GM12878 (cell line): ENCODE measurements around the gene OTOR. TPM values are rescaled to one million over a fixed set of nuclear protein-coding genes. Genes with fewer than 3 reads are reported as not detected.
A peak's percentile ranks its signal among the peaks of the same experiment; 100 is the strongest.

Experiments used
- ASH2L ChIP-seq: fragments of 300-600, 200-600 bp; sonication (generic); IDR thresholded peaks from 2 replicates; pipeline ENCODE4 v1.6.1; 2017; ENCODE audit warnings: low read depth, mild to moderate bottlenecking, borderline replicate concordance
- ATF2 ChIP-seq: IDR thresholded peaks from 2 replicates; pipeline ENCODE4 v1.6.1; 2012; ENCODE audit warnings: low read length, inconsistent platforms
- BHLHE40 ChIP-seq, 2 experiments: fragments of 450-650 bp in 1 of 2; IDR thresholded peaks; 2 replicates each; pipeline ENCODE4 v1.6.1; 2011 to 2017; ENCODE audit warnings: low read depth in 2 of 2, borderline replicate concordance in 1 of 2, improper control_type of control experiment in 1 of 2, low read length in 1 of 2, mild to moderate bottlenecking in 1 of 2
- CBX3 ChIP-seq: fragments of 200-600 bp; sonication (generic); IDR thresholded peaks from 2 replicates; pipeline ENCODE4 v1.6.1; 2016; ENCODE audit warnings: low read depth, borderline replicate concordance
- CBX5 ChIP-seq: sonication (generic); IDR thresholded peaks from 2 replicates; pipeline ENCODE4 v1.6.1; 2016; ENCODE audit warnings: low read depth, moderate library complexity, mild to moderate bottlenecking, inconsistent platforms
- CEBPB ChIP-seq, 2 experiments: fragments of 150-350 bp in 1 of 2; IDR thresholded peaks; 2 replicates each; pipeline ENCODE4 v1.6.1; 2012 to 2014; ENCODE audit warnings: low read depth in 2 of 2, low read length in 2 of 2, borderline replicate concordance in 1 of 2, inconsistent platforms in 1 of 2
- EGR1 ChIP-seq, 2 experiments: IDR thresholded peaks; 1 replicate in 1 of 2; 2 replicates in 1 of 2; pipeline ENCODE4 v1.6.1; 2011 to 2012; ENCODE audit warnings: low read depth in 2 of 2, low read length in 2 of 2, borderline replicate concordance in 1 of 2, mild to moderate bottlenecking in 1 of 2, moderate library complexity in 1 of 2
- GATAD2B ChIP-seq: fragments of 450-650 bp; conservative IDR thresholded peaks from 2 replicates; pipeline ENCODE4 v1.6.1; 2017; ENCODE audit warnings: low read depth, mild to moderate bottlenecking, moderate library complexity
- NFYA ChIP-seq: IDR thresholded peaks from 2 replicates; pipeline ENCODE4 v1.6.1; 2011; ENCODE audit warnings: low read depth, mild to moderate bottlenecking, low read length, improper control_type of control experiment, borderline replicate concordance
- NR2C2 ChIP-seq: IDR thresholded peaks from 2 replicates; pipeline ENCODE4 v1.6.1; 2011; ENCODE audit warnings: borderline replicate concordance, low read depth; ENCODE audit not compliant: control insufficient read depth, insufficient read length
- NR2F1 ChIP-seq: fragments of 450-650 bp; conservative IDR thresholded peaks from 2 replicates; pipeline ENCODE4 v1.6.1; 2017; ENCODE audit warnings: mild to moderate bottlenecking
- PBX3 ChIP-seq: IDR thresholded peaks from 2 replicates; pipeline ENCODE4 v1.6.1; 2011; ENCODE audit warnings: mild to moderate bottlenecking, low read depth, low read length, moderate library complexity; ENCODE audit not compliant: insufficient replicate concordance
- POLR2A ChIP-seq: IDR thresholded peaks from 2 replicates; pipeline ENCODE4 v1.6.1; 2011; ENCODE audit warnings: low read depth, mild to moderate bottlenecking, low read length
- POLR2AphosphoS5 ChIP-seq: IDR thresholded peaks from 2 replicates; pipeline ENCODE4 v1.6.1; 2011; ENCODE audit warnings: mild to moderate bottlenecking, low read length, inconsistent platforms
- RELA ChIP-seq: fragments of 450-650 bp; IDR thresholded peaks from 2 replicates; pipeline ENCODE4 v1.8.0; 2014; ENCODE audit warnings: borderline replicate concordance; ENCODE audit not compliant: partially characterized antibody
- RUNX3 ChIP-seq: IDR thresholded peaks from 2 replicates; pipeline ENCODE4 v1.6.1; 2012; ENCODE audit warnings: low read length, inconsistent platforms
- SMAD1 ChIP-seq: fragments of 450-650 bp; IDR thresholded peaks from 2 replicates; pipeline ENCODE4 v1.6.1; 2018; ENCODE audit warnings: mild to moderate bottlenecking, low read depth; ENCODE audit not compliant: partially characterized antibody
- SMARCA5 ChIP-seq: fragments of 450-650 bp; IDR thresholded peaks from 2 replicates; pipeline ENCODE4 v1.6.1; 2017; ENCODE audit warnings: mild to moderate bottlenecking
- SREBF2 ChIP-seq: IDR thresholded peaks from 2 replicates; pipeline ENCODE4 v1.6.1; 2012; ENCODE audit warnings: mild to moderate bottlenecking, low read length
- TAF1 ChIP-seq: IDR thresholded peaks from 2 replicates; pipeline ENCODE4 v1.6.1; 2011; ENCODE audit warnings: mild to moderate bottlenecking, low read depth, low read length, borderline replicate concordance
- TARDBP ChIP-seq: IDR thresholded peaks from 2 replicates; pipeline ENCODE4 v1.6.1; 2016; ENCODE audit warnings: borderline replicate concordance
- TBL1XR1 ChIP-seq: IDR thresholded peaks from 2 replicates; pipeline ENCODE4 v1.6.1; 2012; ENCODE audit warnings: low read depth, low read length, improper control_type of control experiment
- TCF3 ChIP-seq: IDR thresholded peaks from 2 replicates; pipeline ENCODE4 v1.6.1; 2012; ENCODE audit warnings: low read depth, mild to moderate bottlenecking, low read length, borderline replicate concordance; ENCODE audit not compliant: insufficient read depth
- WRNIP1 ChIP-seq: IDR thresholded peaks from 2 replicates; pipeline ENCODE4 v1.6.1; 2011; ENCODE audit warnings: low read depth, low read length, improper control_type of control experiment, borderline replicate concordance
- YBX1 ChIP-seq: fragments of 450-650 bp; IDR thresholded peaks from 2 replicates; pipeline ENCODE4 v1.6.1; 2016; ENCODE audit warnings: antibody characterized with exemption
- polyA plus RNA-seq, 11 experiments: library from polyadenylated mRNA; depleted of rRNA in 4 of 11; unstranded in 6 of 11; stranded (reverse) in 5 of 11; fragments of >200 nt; fragmentation: Nextera tagmentation in 4 of 11; fragmentation: Illumina TruSeq in 1 of 11; extraction: Ambion mirVana in 4 of 11; extraction: Trizol in 1 of 11; gene quantifications; 1 replicate in 1 of 11; 2 replicates in 10 of 11; pipeline versions ENCODE4 v1.2.1 to v1.2.3, GENCODE V29; 2011 to 2016; ENCODE audit warnings: inconsistent platforms in 2 of 11, missing spikeins in 2 of 11, low read depth in 1 of 11
- total RNA-seq, 4 experiments: library from RNA; depleted of rRNA in 3 of 4; stranded (reverse); fragments of >200 nt in 3 of 4; fragmentation: Illumina TruSeq in 1 of 4; extraction: Trizol in 1 of 4; gene quantifications; 2 replicates each; pipeline versions ENCODE4 v1.2.1 to v1.2.3, GENCODE V29; 2013 to 2021
- TF ChIP-seq, protein P1 (sequence below): IDR thresholded peaks from 2 replicates; pipeline ENCODE4 v1.6.1; 2012; ENCODE audit warnings: low read depth, low read length, improper control_type of control experiment
- TF ChIP-seq, protein P2 (sequence below): IDR thresholded peaks from 2 replicates; pipeline ENCODE4 v1.6.1; 2012; ENCODE audit warnings: low read depth, low read length, improper control_type of control experiment

Gene OTOR
- total and polyA plus RNA-seq, 10 of the 15 experiments (the other 5 are each of a cell fraction or from before 2014, with no cell fraction given): not detected

- TF ChIP-seq PBX3: no peak
- TF ChIP-seq ASH2L: peak; percentile 76; the same call in 1 of the 2 replicates
- TF ChIP-seq SREBF2: 0 out of 2 replicates have a peak, but pooled peaks have one; percentile 21
- TF ChIP-seq NFYA: no peak
- TF ChIP-seq SMAD1: peak; percentile 57
- no peak for TF ChIP-seq NR2F1
- TF ChIP-seq BHLHE40 (IDR thresholded peaks at IDR 0.05; ENCODE audit: borderline replicate concordance in 1 of 2, low read depth in 2 of 2, low read length in 1 of 2): peak; percentile 59 to 84; a peak in 3 of 4 replicates
- TF ChIP-seq EGR1 (IDR thresholded peaks at IDR 0.05; ENCODE audit: borderline replicate concordance in 1 of 2, low read depth in 2 of 2, low read length in 2 of 2): peak; percentile 35 to 66; a peak in 1 of 3 replicates
- peak; percentile 82 for TF ChIP-seq RELA
- TF ChIP-seq TBL1XR1: no peak; the same call in 1 of the 2 replicates
- TF ChIP-seq RUNX3: peak; percentile 51
- TF ChIP-seq NR2C2: peak; percentile 100
- no peak for TF ChIP-seq WRNIP1
- TF ChIP-seq, protein P1, sequence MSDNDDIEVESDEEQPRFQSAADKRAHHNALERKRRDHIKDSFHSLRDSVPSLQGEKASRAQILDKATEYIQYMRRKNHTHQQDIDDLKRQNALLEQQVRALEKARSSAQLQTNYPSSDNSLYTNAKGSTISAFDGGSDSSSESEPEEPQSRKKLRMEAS: peak; percentile 66; the same call in 1 of the 2 replicates
- TF ChIP-seq CEBPB (IDR thresholded peaks at IDR 0.05; ENCODE audit: borderline replicate concordance in 1 of 2, low read depth in 2 of 2, low read length in 2 of 2): no peak
- TF ChIP-seq CBX3: no peak
- peak; percentile 94 for TF ChIP-seq TAF1
- TF ChIP-seq CBX5: peak; percentile 90
- no peak for TF ChIP-seq ATF2
- TF ChIP-seq YBX1: no peak
- TF ChIP-seq TARDBP: peak; percentile 94
- TF ChIP-seq POLR2A: peak; percentile 98
- TF ChIP-seq POLR2AphosphoS5: peak; percentile 98
- TF ChIP-seq TCF3: no peak; the same call in 1 of the 2 replicates
- no peak for TF ChIP-seq SMARCA5
- TF ChIP-seq GATAD2B: 0 out of 2 replicates have a peak, but pooled peaks have one; percentile 81
- TF ChIP-seq, protein P2, sequence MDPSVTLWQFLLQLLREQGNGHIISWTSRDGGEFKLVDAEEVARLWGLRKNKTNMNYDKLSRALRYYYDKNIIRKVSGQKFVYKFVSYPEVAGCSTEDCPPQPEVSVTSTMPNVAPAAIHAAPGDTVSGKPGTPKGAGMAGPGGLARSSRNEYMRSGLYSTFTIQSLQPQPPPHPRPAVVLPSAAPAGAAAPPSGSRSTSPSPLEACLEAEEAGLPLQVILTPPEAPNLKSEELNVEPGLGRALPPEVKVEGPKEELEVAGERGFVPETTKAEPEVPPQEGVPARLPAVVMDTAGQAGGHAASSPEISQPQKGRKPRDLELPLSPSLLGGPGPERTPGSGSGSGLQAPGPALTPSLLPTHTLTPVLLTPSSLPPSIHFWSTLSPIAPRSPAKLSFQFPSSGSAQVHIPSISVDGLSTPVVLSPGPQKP: peak; percentile 99
Observed at GRCh38 chr20:16729565-16730460, 18.3 kb upstream of the OTOR start, which contains the start of gene SNRPB2 (continued).
